Endothelial cell of umbilical vein (primary cell): ENCODE results near the gene LDLRAD4. TPM values are rescaled to one million over a fixed set of nuclear protein-coding genes. Genes with fewer than 3 reads are reported as not detected.

Source experiments
- BruUV-seq: library from RNA; stranded (reverse); fragments of 400-500 nt; replicated peaks from 2 replicates; lab custom pipeline; 2021; lab: Mats Ljungman, UMichigan
- CTCF ChIA-PET: fragments of 300-600, 350-600 bp; sonication (Branson Sonifier 250); formaldehyde crosslinking; loops from one replicate; lab custom pipeline; 2021; ENCODE audit warnings: antibody characterized with exemption, inconsistent platforms; lab: Charles Lee
- POLR2A ChIA-PET: fragments of 300-600, 350-600 bp; sonication (Branson Sonifier 250); formaldehyde crosslinking; loops from one replicate; lab custom pipeline; 2021; ENCODE audit warnings: antibody characterized with exemption, inconsistent platforms; lab: Charles Lee
- DNase-seq: peaks from one replicate; pipeline ENCODE4 v3.0.0-alpha.2; 2011; ENCODE audit warnings: low read depth, low spot score
- FAIRE-seq: peaks from 2 replicates; lab custom pipeline; 2011; peaks lifted over from hg19 to GRCh38; lab: Jason Lieb, UNC
- H2AFZ ChIP-seq: 2 replicates; pipeline ENCODE4 v1.6.0; 2012; ENCODE audit warnings: low read depth, low read length, control low read depth, inconsistent platforms
- H3K27ac ChIP-seq: 2 replicates; pipeline ENCODE4 v1.5.1; 2011; ENCODE audit warnings: low read depth, mild to moderate bottlenecking, control low read depth, low read length, moderate library complexity; ENCODE audit not compliant: insufficient read depth
- H3K27me3 ChIP-seq, 2 experiments: 2 replicates each; pipeline versions ENCODE4 v1.6.0 to v1.6.1; 2011; ENCODE audit warnings: low read length in 2 of 2, mixed read lengths in 1 of 2; ENCODE audit not compliant: control insufficient read depth in 2 of 2, insufficient read depth in 2 of 2
- H3K36me3 ChIP-seq, 2 experiments: 2 replicates in 1 of 2; 3 replicates in 1 of 2; pipeline ENCODE4 v1.5.1; 2011; ENCODE audit warnings: low read length in 2 of 2, mild to moderate bottlenecking in 1 of 2, moderate library complexity in 1 of 2; ENCODE audit not compliant: control insufficient read depth in 2 of 2, insufficient read depth in 2 of 2; ENCODE audit errors: extremely low read depth in 1 of 2
- H3K4me1 ChIP-seq: 3 replicates; pipeline ENCODE4 v1.5.1; 2011; ENCODE audit warnings: mild to moderate bottlenecking, low read length; ENCODE audit not compliant: control insufficient read depth, insufficient read depth; ENCODE audit errors: extremely low read depth
- H3K4me2 ChIP-seq: 2 replicates; pipeline ENCODE4 v1.6.1; 2011; ENCODE audit warnings: low read length, control low read depth, mixed read lengths; ENCODE audit not compliant: insufficient read depth
- H3K4me3 ChIP-seq, 3 experiments: fragments of 200-600 bp in 1 of 3; sonication (generic), shearing (Covaris generic) in 1 of 3; replicated peaks in 1 of 3; 2 replicates each; pipeline ENCODE4 v1.5.1; 2011 to 2016; ENCODE audit warnings: control low read depth in 3 of 3, low read length in 3 of 3, mild to moderate bottlenecking in 2 of 3, inconsistent platforms in 1 of 3, low read depth in 1 of 3, moderate library complexity in 1 of 3; ENCODE audit not compliant: insufficient read depth in 1 of 3
- H3K79me2 ChIP-seq: 2 replicates; pipeline ENCODE4 v1.6.0; 2012; ENCODE audit warnings: low read length, inconsistent platforms; ENCODE audit not compliant: control insufficient read depth, insufficient read depth
- H3K9ac ChIP-seq: replicated peaks from 2 replicates; pipeline ENCODE3; 2011; ENCODE audit warnings: low read length, control low read depth; ENCODE audit not compliant: insufficient read depth; ENCODE audit errors: extremely low read depth
- H3K9me1 ChIP-seq: replicated peaks from 3 replicates; pipeline ENCODE4 v1.6.0; 2011; ENCODE audit warnings: mild to moderate bottlenecking, low read length; ENCODE audit not compliant: control insufficient read depth, insufficient read depth; ENCODE audit errors: extremely low read depth
- H3K9me3 ChIP-seq: replicated peaks from 2 replicates; pipeline ENCODE4 v1.5.1; 2012; ENCODE audit warnings: low read length, inconsistent platforms; ENCODE audit not compliant: control insufficient read depth, insufficient read depth
- H4K20me1 ChIP-seq: replicated peaks from 2 replicates; pipeline ENCODE3; 2011; ENCODE audit warnings: mild to moderate bottlenecking, low read length; ENCODE audit not compliant: control insufficient read depth, insufficient read depth; ENCODE audit errors: extremely low read depth
- EZH2 ChIP-seq: IDR thresholded peaks from 2 replicates; pipeline ENCODE4 v1.6.1; 2012; ENCODE audit warnings: borderline replicate concordance, low read depth, mild to moderate bottlenecking, moderate library complexity, low read length, inconsistent platforms; ENCODE audit not compliant: severe bottlenecking
- FOS ChIP-seq: IDR thresholded peaks from 2 replicates; pipeline ENCODE4 v1.6.1; 2011; ENCODE audit warnings: mild to moderate bottlenecking, low read length, moderate library complexity, borderline replicate concordance; ENCODE audit not compliant: insufficient read depth
- GATA2 ChIP-seq: IDR thresholded peaks from 2 replicates; pipeline ENCODE4 v1.7.0; 2011; ENCODE audit warnings: low read depth, mild to moderate bottlenecking, moderate library complexity, mixed read lengths, low read length; ENCODE audit not compliant: insufficient read length, insufficient read depth
- JUN ChIP-seq: IDR thresholded peaks from 2 replicates; pipeline ENCODE4 v1.6.1; 2011; ENCODE audit warnings: borderline replicate concordance, low read depth; ENCODE audit not compliant: insufficient read length, insufficient read depth
- MYC ChIP-seq: IDR thresholded peaks from one replicate; pipeline ENCODE4 v1.6.1; 2011; ENCODE audit warnings: mild to moderate bottlenecking, low read depth, low read length
- POLR2A ChIP-seq: IDR thresholded peaks from 2 replicates; pipeline ENCODE4 v1.6.1; 2012; ENCODE audit warnings: low read depth, mild to moderate bottlenecking, control low read depth, low read length
- POLR2AphosphoS5 ChIP-seq: IDR thresholded peaks from 2 replicates; pipeline ENCODE4 v1.6.1; 2012; ENCODE audit warnings: low read depth, mild to moderate bottlenecking, control low read depth, low read length, moderate library complexity; ENCODE audit not compliant: insufficient read depth
- dilution Hi-C: fragments of 300-500 bp; cut with MboI; formaldehyde crosslinking; loops from one replicate; pipeline ENCODE4 v1.15.0; 2019; ENCODE audit warnings: low sequenced_read_pairs; ENCODE audit not compliant: extremely low pct_ligation_motif_present
- intact Hi-C: fragments of 100-400 bp; cut with micrococcal nuclease; formaldehyde crosslinking; loops from one replicate; pipeline ENCODE4 v1.10.0; 2022
- polyA plus RNA-seq, 4 experiments: library from polyadenylated mRNA; depleted of rRNA in 3 of 4; stranded (reverse) in 3 of 4; unstranded in 1 of 4; fragments of >200 nt; gene quantifications; 2 replicates each; pipeline versions ENCODE4 v1.2.1 to v1.2.3, GENCODE V29; 2011 to 2012; ENCODE audit warnings: missing spikeins in 1 of 4
- total RNA-seq: library from RNA; stranded (reverse); gene quantifications from 2 replicates; pipeline ENCODE4 v1.2.3, GENCODE V29; 2021
- TF ChIP-seq, protein P1 (sequence below), 2 donors: IDR thresholded peaks; 1 replicate in 1 of 2; 2 replicates in 1 of 2; pipeline ENCODE4 v1.5.1; 2011; ENCODE audit warnings: low read length in 2 of 2, mild to moderate bottlenecking in 2 of 2, moderate library complexity in 2 of 2, control low read depth in 1 of 2, inconsistent platforms in 1 of 2, low read depth in 1 of 2; ENCODE audit not compliant: insufficient read depth in 1 of 2; ENCODE audit errors: extremely low read depth in 1 of 2
- TF ChIP-seq, protein P2 (sequence below): IDR thresholded peaks from 2 replicates; pipeline ENCODE4 v1.6.1; 2011; ENCODE audit not compliant: insufficient read depth, insufficient read length

Gene LDLRAD4
- total and polyA plus RNA-seq, 2 donors (not counting 3 experiments of a cell fraction or from before 2014, with no cell fraction given), result 5.2 to 6.5 TPM

DNA sequence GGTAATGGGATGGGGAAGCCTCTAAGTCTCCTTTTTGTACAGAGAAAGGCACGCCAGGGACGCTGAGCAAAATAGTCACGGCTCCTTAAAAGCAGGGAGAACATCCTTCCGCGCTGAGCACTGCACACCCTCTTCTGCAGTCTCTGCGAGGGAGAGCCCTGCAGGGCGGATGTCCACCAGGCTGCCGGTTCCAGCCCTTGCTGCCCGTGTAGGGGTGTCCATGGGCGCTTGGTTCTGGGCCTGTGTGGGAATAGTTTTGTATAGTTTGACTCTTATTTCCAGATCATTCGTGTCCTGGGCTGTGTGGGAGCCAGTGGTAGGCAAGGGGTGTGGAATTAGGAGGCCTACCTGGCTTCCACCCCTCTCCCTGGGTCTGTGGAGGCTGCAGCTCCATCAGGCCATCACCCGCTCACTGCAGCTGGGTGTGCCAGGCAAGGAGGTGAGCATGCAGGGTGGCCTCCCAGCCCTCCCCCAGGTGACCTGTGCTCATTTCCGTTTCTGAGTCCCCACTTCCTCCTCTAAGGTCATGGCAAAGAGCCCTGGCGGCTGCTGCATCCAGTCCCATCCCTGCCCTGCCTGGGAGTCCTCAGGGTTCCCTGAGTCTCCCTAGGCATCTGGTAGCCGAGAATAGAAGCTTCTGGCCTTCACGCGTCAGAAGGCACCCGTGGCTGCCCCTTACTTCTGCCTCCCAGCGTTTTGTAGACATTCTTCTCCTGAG, 202.6 kb downstream of the LDLRAD4 start:
- Histone ChIP-seq H3K27me3 (no peaks in the 10 kb centered on the region), H2AFZ (no peak overlapping the region), H4K20me1 (no peaks in the 10 kb centered on the region), H3K27ac (no peak overlapping the region), H3K79me2 (no peaks in the 10 kb centered on the region), H3K9me3 (no peaks in the 10 kb centered on the region), H3K4me1 (peaks cover 7% of the 10 kb centered on the region), H3K4me2 (no peak overlapping the region), H3K9me1 (no peaks in the 10 kb centered on the region), H3K9ac (no peak overlapping the region), H3K4me3 (no peak overlapping the region), H3K36me3 (no peaks in the 10 kb centered on the region)
- dilution Hi-C loops (no loop called here), intact Hi-C loops (loop anchor here (10.0 kb wide), 1 partner anchor 86 kb away; no protein-coding TSS in a partner anchor)
- BruUV-seq, result no TSS peak
- no peak for DNase-seq
- CTCF ChIA-PET, result interaction anchor here (1.1 kb wide), 1 partner anchor 13 kb away, joined by 4 read pairs; no protein-coding TSS in a partner anchor
- FAIRE-seq, result no peak
- POLR2A ChIA-PET, result no interaction called here
- TF ChIP-seq GATA2 (no peak), FOS (no peak), MYC (no peak), POLR2A (no peak), POLR2AphosphoS5 (no peak), JUN (no peak), EZH2 (no peak)
- TF ChIP-seq, protein P1, sequence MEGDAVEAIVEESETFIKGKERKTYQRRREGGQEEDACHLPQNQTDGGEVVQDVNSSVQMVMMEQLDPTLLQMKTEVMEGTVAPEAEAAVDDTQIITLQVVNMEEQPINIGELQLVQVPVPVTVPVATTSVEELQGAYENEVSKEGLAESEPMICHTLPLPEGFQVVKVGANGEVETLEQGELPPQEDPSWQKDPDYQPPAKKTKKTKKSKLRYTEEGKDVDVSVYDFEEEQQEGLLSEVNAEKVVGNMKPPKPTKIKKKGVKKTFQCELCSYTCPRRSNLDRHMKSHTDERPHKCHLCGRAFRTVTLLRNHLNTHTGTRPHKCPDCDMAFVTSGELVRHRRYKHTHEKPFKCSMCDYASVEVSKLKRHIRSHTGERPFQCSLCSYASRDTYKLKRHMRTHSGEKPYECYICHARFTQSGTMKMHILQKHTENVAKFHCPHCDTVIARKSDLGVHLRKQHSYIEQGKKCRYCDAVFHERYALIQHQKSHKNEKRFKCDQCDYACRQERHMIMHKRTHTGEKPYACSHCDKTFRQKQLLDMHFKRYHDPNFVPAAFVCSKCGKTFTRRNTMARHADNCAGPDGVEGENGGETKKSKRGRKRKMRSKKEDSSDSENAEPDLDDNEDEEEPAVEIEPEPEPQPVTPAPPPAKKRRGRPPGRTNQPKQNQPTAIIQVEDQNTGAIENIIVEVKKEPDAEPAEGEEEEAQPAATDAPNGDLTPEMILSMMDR (IDR thresholded peaks at IDR 0.05; ENCODE audit: extremely low read depth in 1 of 2, insufficient read depth in 1 of 2, low read depth in 1 of 2, low read length in 2 of 2), result no peak
- TF ChIP-seq, protein P2, sequence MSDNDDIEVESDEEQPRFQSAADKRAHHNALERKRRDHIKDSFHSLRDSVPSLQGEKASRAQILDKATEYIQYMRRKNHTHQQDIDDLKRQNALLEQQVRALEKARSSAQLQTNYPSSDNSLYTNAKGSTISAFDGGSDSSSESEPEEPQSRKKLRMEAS, result no peak
